IPS-15b (cell line): ENCODE results near the gene APPL2.

ENCODE experiments used
- H3K27me3 ChIP-seq: one replicate; pipeline ENCODE4 v1.6.1; 2013; ENCODE audit warnings: low read length; ENCODE audit not compliant: control insufficient read depth, insufficient read depth
- H3K36me3 ChIP-seq: one replicate; pipeline ENCODE4 v1.6.1; 2013; ENCODE audit warnings: low read length; ENCODE audit not compliant: control insufficient read depth, insufficient read depth
- H3K4me1 ChIP-seq: one replicate; pipeline ENCODE4 v1.6.1; 2013; ENCODE audit warnings: mild to moderate bottlenecking, low read length; ENCODE audit not compliant: control insufficient read depth, insufficient read depth
- H3K4me3 ChIP-seq: one replicate; pipeline ENCODE4 v1.5.1; 2013; ENCODE audit warnings: low read depth, low read length
- H3K9ac ChIP-seq: one replicate; pipeline ENCODE4 v1.6.1; 2013; ENCODE audit warnings: low read depth, mild to moderate bottlenecking, low read length
- H3K9me3 ChIP-seq: one replicate; pipeline ENCODE4 v1.6.1; 2013; ENCODE audit warnings: mild to moderate bottlenecking, low read length; ENCODE audit not compliant: control insufficient read depth, insufficient read depth

APPL2 gene

GRCh38 chr12:105220150-105220928, 15.6 kb downstream of the APPL2 start:
- no peaks in the 10 kb centered on the region for H3K27me3 ChIP-seq
- peaks cover 3% of the 10 kb centered on the region for H3K4me1 ChIP-seq
- no peaks in the 10 kb centered on the region for H3K9me3 ChIP-seq
- no peak overlapping the region for H3K9ac ChIP-seq
- H3K36me3 ChIP-seq: peaks cover 2% of the 10 kb centered on the region
- no peak overlapping the region for H3K4me3 ChIP-seq

- Histone ChIP-seq H3K27me3 (no peaks in the 10 kb centered on the region), H3K9me3 (no peaks in the 10 kb centered on the region), H3K36me3 (peaks cover 2% of the 10 kb centered on the region), H3K4me1 (peaks cover 3% of the 10 kb centered on the region), H3K4me3 (no peak overlapping the region), H3K9ac (no peak overlapping the region)
Measured at GRCh38 chr12:105219261-105220028, 16.5 kb downstream of the APPL2 start.

GRCh38 chr12:105218434-105218833, 17.5 kb downstream of the APPL2 start:
- Histone ChIP-seq H3K4me1 (peaks cover 3% of the 10 kb centered on the region), H3K4me3 (no peak overlapping the region), H3K27me3 (no peaks in the 10 kb centered on the region), H3K9me3 (no peaks in the 10 kb centered on the region), H3K36me3 (peaks cover 2% of the 10 kb centered on the region), H3K9ac (no peak overlapping the region)

- peaks cover 2% of the 10 kb centered on the region for H3K36me3 ChIP-seq
- no peak overlapping the region for H3K9ac ChIP-seq
Measured at GRCh38 chr12:105214670-105215375, 21.2 kb downstream of the APPL2 start.

GRCh38 chr12:105214148-105214547, 21.8 kb downstream of the APPL2 start:
- Histone ChIP-seq H3K4me3 (no peak overlapping the region), H3K9ac (no peak overlapping the region), H3K27me3 (no peaks in the 10 kb centered on the region), H3K9me3 (no peaks in the 10 kb centered on the region), H3K4me1 (no peaks in the 10 kb centered on the region), H3K36me3 (peaks cover 2% of the 10 kb centered on the region)

More at GRCh38 chr12:105214670-105215375, 21.2 kb downstream of the APPL2 start:
- H3K4me1 ChIP-seq: no peaks in the 10 kb centered on the region
- H3K27me3 ChIP-seq: no peaks in the 10 kb centered on the region
- H3K4me3 ChIP-seq: no peak overlapping the region
- no peaks in the 10 kb centered on the region for H3K9me3 ChIP-seq

GRCh38 chr12:105212438-105212837, 23.5 kb downstream of the APPL2 start:
- H3K4me1 ChIP-seq: no peaks in the 10 kb centered on the region

GRCh38 chr12:105209091-105209490, 26.9 kb downstream of the APPL2 start:
- Histone ChIP-seq H3K4me1 (no peaks in the 10 kb centered on the region), H3K4me3 (no peak overlapping the region)

More at GRCh38 chr12:105212438-105212837, 23.5 kb downstream of the APPL2 start:
- Histone ChIP-seq H3K9ac (no peak overlapping the region), H3K36me3 (peaks cover 2% of the 10 kb centered on the region), H3K27me3 (no peaks in the 10 kb centered on the region), H3K4me3 (no peak overlapping the region), H3K9me3 (no peaks in the 10 kb centered on the region)

GRCh38 chr12:105206686-105207374, 29.1 kb downstream of the APPL2 start:
- no peaks in the 10 kb centered on the region for H3K27me3 ChIP-seq
- no peak overlapping the region for H3K4me3 ChIP-seq
- no peaks in the 10 kb centered on the region for H3K4me1 ChIP-seq
- no peaks in the 10 kb centered on the region for H3K9me3 ChIP-seq
- H3K9ac ChIP-seq: no peak overlapping the region
- H3K36me3 ChIP-seq: peaks cover 6% of the 10 kb centered on the region

More at GRCh38 chr12:105209091-105209490, 26.9 kb downstream of the APPL2 start:
- Histone ChIP-seq H3K9ac (no peak overlapping the region), H3K36me3 (peaks cover 6% of the 10 kb centered on the region), H3K27me3 (no peaks in the 10 kb centered on the region), H3K9me3 (no peaks in the 10 kb centered on the region)

- Histone ChIP-seq H3K36me3 (peaks cover 6% of the 10 kb centered on the region), H3K9me3 (no peaks in the 10 kb centered on the region), H3K27me3 (no peaks in the 10 kb centered on the region), H3K9ac (no peak overlapping the region), H3K4me3 (no peak overlapping the region), H3K4me1 (no peaks in the 10 kb centered on the region)
Measured at GRCh38 chr12:105205322-105206048, 30.5 kb downstream of the APPL2 start.

- no peak overlapping the region for H3K4me3 ChIP-seq
- peaks cover 6% of the 10 kb centered on the region for H3K36me3 ChIP-seq
- H3K27me3 ChIP-seq: no peaks in the 10 kb centered on the region
- H3K9me3 ChIP-seq: no peaks in the 10 kb centered on the region
- no peaks in the 10 kb centered on the region for H3K4me1 ChIP-seq
- H3K9ac ChIP-seq: no peak overlapping the region
Measured at GRCh38 chr12:105204916-105205315, 31.1 kb downstream of the APPL2 start.

- Histone ChIP-seq H3K4me3 (no peak overlapping the region), H3K9ac (no peak overlapping the region), H3K9me3 (no peaks in the 10 kb centered on the region), H3K27me3 (no peaks in the 10 kb centered on the region), H3K36me3 (peaks cover 6% of the 10 kb centered on the region), H3K4me1 (no peaks in the 10 kb centered on the region)
Measured at GRCh38 chr12:105204127-105204526, 31.8 kb downstream of the APPL2 start.
